Activated naive CD8-positive, alpha-beta T cell treated with anti-CD3 and anti-CD28 coated beads, Interleukin-2, amount 50 U/mL, for 24 hours (primary cell): ENCODE data around the gene SRF.
A peak's percentile ranks its signal among the peaks of the same experiment; 100 is the strongest.

ENCODE experiments used
- ATAC-seq: fragments of 150-1000 bp; cut with Tn5 transposase; one replicate; pipeline ENCODE4 v1.10.0; 2021
- DNase-seq: peaks from one replicate; pipeline ENCODE4 v3.0.0; 2021
- H3K27ac Mint-ChIP-seq: one replicate; pipeline ENCODE4 v1.8.0; 2021; ENCODE audit warnings: mild to moderate bottlenecking, mixed read lengths
- H3K27me3 Mint-ChIP-seq: one replicate; pipeline ENCODE4 v1.8.0; 2021; ENCODE audit warnings: mixed read lengths
- H3K36me3 Mint-ChIP-seq: one replicate; pipeline ENCODE4 v1.8.0; 2021; ENCODE audit warnings: low read depth, mixed read lengths
- H3K4me1 Mint-ChIP-seq: one replicate; pipeline ENCODE4 v1.8.0; 2021; ENCODE audit warnings: mixed read lengths
- H3K4me3 Mint-ChIP-seq: one replicate; pipeline ENCODE4 v1.8.0; 2021; ENCODE audit warnings: mild to moderate bottlenecking, moderate library complexity, mixed read lengths
- H3K9me3 Mint-ChIP-seq: one replicate; pipeline ENCODE4 v1.8.0; 2021; ENCODE audit warnings: mixed read lengths

Gene SRF

GRCh38 chr6:43228951-43229802 lies 58.1 kb downstream of the SRF start, which contains the start of gene DNPH1:
Gene DNPH1 (minus strand): TSS chr6:43229481. CDS start chr6:43229456, 25 bp downstream.
- Mint-ChIP-seq H3K9me3 (no peaks in the 10 kb centered on the region), H3K36me3 (peaks cover 22% of the 10 kb centered on the region), H3K27ac (peak within 1 kb of the TSS; percentile 91), H3K4me1 (peaks cover 47% of the 10 kb centered on the region), H3K4me3 (peak within 1 kb of the TSS; percentile 91), H3K27me3 (peaks cover 3% of the 10 kb centered on the region)
- ATAC-seq (peak; percentile 86), DNase-seq (peak; percentile 88)

GRCh38 chr6:43229803-43230620 lies 58.9 kb downstream of the SRF start:
- Mint-ChIP-seq H3K27me3 (peaks cover 3% of the 10 kb centered on the region), H3K27ac (peak overlapping the region; percentile 87), H3K9me3 (no peaks in the 10 kb centered on the region), H3K36me3 (peaks cover 20% of the 10 kb centered on the region), H3K4me3 (peak overlapping the region; percentile 91), H3K4me1 (peaks cover 40% of the 10 kb centered on the region)
- DNase-seq = no peak
- ATAC-seq = no peak

GRCh38 chr6:43231053-43231452 lies 60.0 kb downstream of the SRF start:
- ATAC-seq = no peak
- H3K36me3 Mint-ChIP-seq = peaks cover 12% of the 10 kb centered on the region
- H3K4me3 Mint-ChIP-seq = no peak overlapping the region
- H3K4me1 Mint-ChIP-seq = peaks cover 29% of the 10 kb centered on the region
- H3K27me3 Mint-ChIP-seq = peaks cover 3% of the 10 kb centered on the region
- no peak overlapping the region for H3K27ac Mint-ChIP-seq
- no peak for DNase-seq
- no peaks in the 10 kb centered on the region for H3K9me3 Mint-ChIP-seq
